Activated naive CD4-positive, alpha-beta T cell treated with anti-CD3 and anti-CD28 coated beads, Interleukin-2, amount 50 U/mL, for 72 hours (primary cell): Measurements from ENCODE around the gene ASTN2. TPM values are rescaled to one million over a fixed set of nuclear protein-coding genes. Genes with fewer than 3 reads are reported as not detected.
"Not testable (repeated sequence)": the region's sequence is repeated elsewhere in the genome, so short reads cannot be mapped to it uniquely, and the experiment has no call there.

Source experiments
- ATAC-seq, 2 donors: fragments of 150-1000 bp; cut with Tn5 transposase; 2 replicates each; pipeline ENCODE4 v1.10.0; 2021; ENCODE audit warnings: mild to moderate bottlenecking in 2 of 2, moderate library complexity in 2 of 2
- DNase-seq, 2 donors: peaks; one replicate each; pipeline ENCODE4 v3.0.0; 2021 to 2022; ENCODE audit warnings: low spot score in 2 of 2
- H3K27ac Mint-ChIP-seq, 2 donors: one replicate each; pipeline ENCODE4 v1.8.0; 2022; ENCODE audit warnings: mild to moderate bottlenecking in 2 of 2, mixed read lengths in 2 of 2
- H3K36me3 Mint-ChIP-seq, 2 donors: one replicate each; pipeline ENCODE4 v1.8.0; 2022; ENCODE audit warnings: mixed read lengths in 2 of 2
- H3K9me3 Mint-ChIP-seq, 2 donors: one replicate each; pipeline ENCODE4 v1.8.0; 2022; ENCODE audit warnings: mixed read lengths in 2 of 2
- total RNA-seq, 2 donors: library from RNA; stranded (reverse); gene quantifications; one replicate each; pipeline ENCODE4 v1.2.3, GENCODE V29; 2022

The ASTN2 gene
- total RNA-seq, 2 donors from 2014 or later, result 4.5 to 5.4 TPM

- Mint-ChIP-seq H3K36me3 (peaks cover 0 to 13% of the 10 kb centered on the region in 2 donors), H3K9me3 (peaks cover 17 to 32% of the 10 kb centered on the region in 2 donors), H3K27ac (no peak overlapping the region)
These were observed 517.7 kb downstream of the ASTN2 start for GRCh38 chr9:116897201-116897600.

GRCh38 chr9:116895961-116896360 is 518.9 kb downstream of the ASTN2 start:
- H3K9me3 Mint-ChIP-seq, result peaks cover 17 to 31% of the 10 kb centered on the region in 2 donors
- DNase-seq, result no peak
- no peak for ATAC-seq
- no peak overlapping the region for H3K27ac Mint-ChIP-seq
- H3K36me3 Mint-ChIP-seq, result peaks cover 0 to 13% of the 10 kb centered on the region in 2 donors

More at GRCh38 chr9:116897201-116897600, 517.7 kb downstream of the ASTN2 start:
- ATAC-seq (no peak), DNase-seq (no peak)

- peaks cover 4 to 12% of the 10 kb centered on the region in 2 donors for H3K9me3 Mint-ChIP-seq
- no peaks in the 10 kb centered on the region for H3K36me3 Mint-ChIP-seq
- no peak overlapping the region for H3K27ac Mint-ChIP-seq
- ATAC-seq (no peak), DNase-seq (no peak)
These were observed 523.4 kb downstream of the ASTN2 start for GRCh38 chr9:116891424-116891823.

DNA sequence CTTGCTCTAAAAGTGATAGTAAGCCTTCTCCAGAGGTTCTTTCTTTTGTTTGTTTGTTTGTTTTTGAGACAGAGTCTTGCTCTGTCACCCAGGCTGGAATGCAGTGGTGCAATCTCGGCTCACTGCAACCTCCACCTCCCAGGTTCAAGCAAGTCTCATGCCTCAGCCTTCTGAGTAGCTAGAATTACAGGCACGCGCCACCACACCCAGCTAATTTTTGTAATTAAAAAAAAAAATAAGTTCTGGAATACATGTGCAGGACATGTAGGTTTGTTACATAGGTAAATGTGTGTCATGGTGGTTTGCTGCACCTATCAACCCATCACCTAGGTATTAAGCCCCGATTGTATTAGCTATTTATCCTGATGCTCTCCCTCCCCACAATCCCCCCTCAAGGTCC is 526.4 kb downstream of the ASTN2 start:
- H3K36me3 Mint-ChIP-seq, ATAC-seq, DNase-seq, H3K9me3 Mint-ChIP-seq, H3K27ac Mint-ChIP-seq: not testable (repeated sequence)

- Mint-ChIP-seq H3K9me3 (peaks cover 0 to 5% of the 10 kb centered on the region in 2 donors), H3K27ac (no peak overlapping the region), H3K36me3 (no peaks in the 10 kb centered on the region)
- DNase-seq (no peak), ATAC-seq (no peak)
These were observed 526.8 kb downstream of the ASTN2 start for GRCh38 chr9:116888066-116888465.

- peaks cover 9 to 10% of the 10 kb centered on the region in 2 donors for H3K9me3 Mint-ChIP-seq
- DNase-seq (no peak), ATAC-seq (no peak)
- peaks cover 0 to 8% of the 10 kb centered on the region in 2 donors for H3K36me3 Mint-ChIP-seq
- no peak overlapping the region for H3K27ac Mint-ChIP-seq
These were observed 531.2 kb downstream of the ASTN2 start for GRCh38 chr9:116883676-116884075.

DNA sequence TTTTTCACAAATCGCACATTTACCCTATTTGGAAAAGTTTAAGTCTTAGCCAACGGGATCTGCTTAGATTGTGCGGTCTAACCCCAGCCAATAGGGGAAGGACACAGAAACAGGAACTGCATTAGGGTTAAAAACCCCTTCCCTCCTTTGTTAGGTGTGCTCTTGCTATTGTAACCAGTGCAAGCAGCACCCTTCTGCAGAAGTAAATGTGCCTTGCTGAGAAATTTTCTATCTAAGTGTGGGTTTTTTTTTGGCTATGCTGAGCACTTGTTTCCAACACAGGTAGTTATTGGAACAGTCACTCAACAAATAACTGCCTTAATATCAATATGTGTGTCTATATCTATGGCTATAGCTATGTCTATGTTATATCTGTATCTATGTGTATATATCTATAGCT is 537.8 kb downstream of the ASTN2 start:
- peaks cover 27 to 29% of the 10 kb centered on the region in 2 donors for H3K9me3 Mint-ChIP-seq
- DNase-seq (no peak), ATAC-seq (no peak)
- H3K36me3 Mint-ChIP-seq, result peaks cover 16 to 17% of the 10 kb centered on the region in 2 donors
- no peak overlapping the region for H3K27ac Mint-ChIP-seq

GRCh38 chr9:116875576-116875975 is 539.3 kb downstream of the ASTN2 start:
- H3K9me3 Mint-ChIP-seq, result peaks cover 23 to 25% of the 10 kb centered on the region in 2 donors
- peaks cover 16 to 17% of the 10 kb centered on the region in 2 donors for H3K36me3 Mint-ChIP-seq
- no peak for ATAC-seq
- no peak overlapping the region for H3K27ac Mint-ChIP-seq
- DNase-seq, result no peak

- peaks cover 14 to 16% of the 10 kb centered on the region in 2 donors for H3K36me3 Mint-ChIP-seq
- H3K27ac Mint-ChIP-seq, result no peak overlapping the region
- no peak for ATAC-seq
- peaks cover 21 to 24% of the 10 kb centered on the region in 2 donors for H3K9me3 Mint-ChIP-seq
- no peak for DNase-seq
These were observed 540.6 kb downstream of the ASTN2 start for GRCh38 chr9:116873937-116874914.

DNA sequence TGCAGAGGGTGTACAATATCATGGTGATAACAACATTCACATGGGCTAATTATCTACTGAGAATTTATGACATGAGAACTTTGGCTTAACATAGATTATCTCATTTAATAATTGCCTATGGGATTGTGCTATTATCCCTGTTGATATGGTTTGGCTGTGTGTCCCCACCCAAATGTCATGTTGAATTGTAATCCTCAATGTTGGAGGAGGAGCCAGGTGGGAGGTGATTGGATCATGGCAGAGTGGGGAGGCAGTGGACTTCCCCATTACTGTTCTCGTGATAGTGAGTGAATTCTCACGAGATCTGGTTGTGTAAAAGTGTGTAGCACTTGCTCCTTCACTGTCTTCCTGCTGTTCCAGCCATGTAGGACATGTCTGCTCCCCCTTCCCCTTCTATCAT is 541.4 kb downstream of the ASTN2 start:
- Mint-ChIP-seq H3K36me3 (peaks cover 9 to 16% of the 10 kb centered on the region in 2 donors), H3K27ac (no peak overlapping the region), H3K9me3 (peaks cover 18 to 24% of the 10 kb centered on the region in 2 donors)
- ATAC-seq (no peak), DNase-seq (no peak)

GRCh38 chr9:116870566-116870965 is 544.3 kb downstream of the ASTN2 start:
- Mint-ChIP-seq H3K9me3 (peaks cover 5 to 12% of the 10 kb centered on the region in 2 donors), H3K36me3 (no peaks in the 10 kb centered on the region), H3K27ac (no peak overlapping the region)
- ATAC-seq (no peak), DNase-seq (no peak)

DNA sequence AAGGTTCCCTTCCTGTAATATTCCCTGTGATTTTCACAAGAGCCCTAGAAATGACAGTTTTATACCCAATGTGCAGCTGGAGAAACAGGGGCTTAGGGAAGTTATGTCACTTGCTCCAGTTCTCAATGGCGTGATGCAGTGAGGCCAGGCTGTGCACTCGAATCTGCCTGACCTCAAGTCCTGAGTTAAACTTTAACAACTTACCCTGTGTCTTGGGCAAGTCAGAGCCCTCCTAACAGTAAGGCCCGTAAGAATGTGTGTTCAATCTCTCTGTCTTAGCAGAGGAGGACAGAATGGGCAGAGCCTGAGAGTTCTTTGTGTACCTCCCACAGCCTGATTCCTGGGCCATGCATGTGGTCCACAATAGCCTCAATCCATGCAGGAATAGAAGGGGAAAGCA is 546.7 kb downstream of the ASTN2 start:
- ATAC-seq (no peak), DNase-seq (no peak)
- Mint-ChIP-seq H3K36me3 (no peaks in the 10 kb centered on the region), H3K9me3 (peaks cover 0 to 9% of the 10 kb centered on the region in 2 donors), H3K27ac (no peak overlapping the region)

DNA sequence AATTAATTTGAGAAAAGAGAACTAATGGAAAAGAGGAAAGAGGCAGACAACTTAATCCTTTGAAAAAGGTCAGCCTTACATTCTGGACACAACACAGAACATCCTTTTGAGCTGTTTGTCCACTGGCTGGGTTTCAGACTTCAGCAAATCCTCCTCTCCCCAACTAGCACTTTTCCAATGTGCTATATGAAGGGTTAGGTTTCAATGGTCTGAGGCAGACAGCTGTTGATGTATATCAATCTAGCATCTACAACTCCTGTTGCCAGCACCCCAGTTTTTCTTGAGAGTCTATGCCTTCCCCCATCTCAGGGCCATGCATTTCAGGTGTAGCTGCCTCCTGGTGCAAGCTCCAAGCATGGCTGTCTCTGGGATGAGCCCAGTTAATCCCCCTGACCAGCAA is 553.5 kb downstream of the ASTN2 start:
- DNase-seq (no peak), ATAC-seq (no peak)
- Mint-ChIP-seq H3K27ac (no peak overlapping the region), H3K9me3 (no peaks in the 10 kb centered on the region), H3K36me3 (no peaks in the 10 kb centered on the region)

DNA sequence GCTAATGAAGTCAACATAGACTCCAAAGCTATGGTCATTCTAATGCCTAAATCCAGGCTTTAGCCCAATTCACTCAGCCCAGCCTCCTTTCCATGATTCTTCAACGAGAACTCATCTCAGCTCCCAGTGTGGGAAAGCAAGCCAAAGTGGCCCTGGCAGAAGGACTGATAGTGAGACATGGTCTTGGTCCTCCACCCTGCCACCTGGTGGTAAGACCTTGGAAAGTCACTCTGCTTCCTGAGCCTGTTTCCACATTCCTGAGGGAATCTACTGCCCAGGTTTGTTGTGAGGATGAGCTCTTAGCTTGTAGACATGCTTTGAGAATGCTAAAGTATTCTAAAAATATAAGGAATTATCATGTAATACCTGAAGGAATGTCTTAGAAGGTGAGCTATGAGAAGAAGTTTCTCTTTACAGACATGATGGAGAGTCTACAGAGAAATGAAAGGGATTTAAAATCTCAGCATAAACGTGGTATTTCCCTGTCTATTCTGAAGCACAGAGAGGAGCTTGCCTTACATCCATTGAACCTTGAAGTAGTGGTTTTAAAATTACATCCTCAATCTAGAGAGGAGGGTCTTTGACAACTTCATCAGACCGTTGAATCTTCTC is 554.2 kb downstream of the ASTN2 start:
- H3K36me3 Mint-ChIP-seq, result no peaks in the 10 kb centered on the region
- no peaks in the 10 kb centered on the region for H3K9me3 Mint-ChIP-seq
- H3K27ac Mint-ChIP-seq, result no peak overlapping the region
- ATAC-seq (peak in 1 of 2 donors; percentile 37), DNase-seq (peak in 1 of 2 donors; percentile 13)

DNA sequence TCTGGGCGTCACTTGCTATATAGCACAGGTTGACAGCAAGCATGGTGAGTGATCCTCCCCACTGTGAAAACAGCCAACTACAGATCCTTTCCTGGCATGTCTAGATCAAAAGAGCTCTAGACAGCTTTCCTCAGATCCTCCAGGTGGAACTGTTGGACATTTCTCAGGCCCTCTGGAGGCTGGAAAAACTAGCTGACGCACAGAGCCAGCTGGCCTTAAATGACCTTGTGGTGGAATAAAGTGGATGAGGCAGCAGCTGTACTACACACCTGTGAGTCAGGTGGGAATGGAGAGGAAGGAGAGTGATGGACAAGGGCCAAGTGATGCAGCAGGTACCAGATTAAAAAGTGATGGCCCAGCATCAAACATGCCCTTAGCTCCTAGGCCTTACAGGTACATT is 555.1 kb downstream of the ASTN2 start:
- DNase-seq (no peak), ATAC-seq (no peak)
- Mint-ChIP-seq H3K9me3 (no peaks in the 10 kb centered on the region), H3K36me3 (no peaks in the 10 kb centered on the region), H3K27ac (no peak overlapping the region)

DNA sequence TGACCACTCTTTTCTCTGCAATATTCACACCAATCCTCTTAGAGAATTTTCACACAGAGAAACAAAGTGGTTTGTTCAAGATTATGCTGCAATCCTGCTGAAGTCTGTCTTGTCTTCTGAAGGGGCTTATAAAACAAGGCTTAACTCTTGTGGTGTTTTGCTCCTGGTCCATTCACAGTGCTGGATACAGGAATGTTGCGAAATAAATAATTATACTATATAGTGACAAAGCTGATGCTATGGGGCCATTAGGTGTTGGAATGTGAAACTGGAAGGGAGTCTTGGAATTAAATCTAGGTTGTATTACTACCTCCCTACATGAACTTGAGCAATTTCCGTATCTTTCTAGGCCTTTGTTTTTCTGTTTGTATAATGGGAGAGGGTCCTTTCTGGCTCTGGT is 557.5 kb downstream of the ASTN2 start:
- Mint-ChIP-seq H3K9me3 (no peaks in the 10 kb centered on the region), H3K36me3 (no peaks in the 10 kb centered on the region), H3K27ac (no peak overlapping the region)
- ATAC-seq (no peak), DNase-seq (no peak)

DNA sequence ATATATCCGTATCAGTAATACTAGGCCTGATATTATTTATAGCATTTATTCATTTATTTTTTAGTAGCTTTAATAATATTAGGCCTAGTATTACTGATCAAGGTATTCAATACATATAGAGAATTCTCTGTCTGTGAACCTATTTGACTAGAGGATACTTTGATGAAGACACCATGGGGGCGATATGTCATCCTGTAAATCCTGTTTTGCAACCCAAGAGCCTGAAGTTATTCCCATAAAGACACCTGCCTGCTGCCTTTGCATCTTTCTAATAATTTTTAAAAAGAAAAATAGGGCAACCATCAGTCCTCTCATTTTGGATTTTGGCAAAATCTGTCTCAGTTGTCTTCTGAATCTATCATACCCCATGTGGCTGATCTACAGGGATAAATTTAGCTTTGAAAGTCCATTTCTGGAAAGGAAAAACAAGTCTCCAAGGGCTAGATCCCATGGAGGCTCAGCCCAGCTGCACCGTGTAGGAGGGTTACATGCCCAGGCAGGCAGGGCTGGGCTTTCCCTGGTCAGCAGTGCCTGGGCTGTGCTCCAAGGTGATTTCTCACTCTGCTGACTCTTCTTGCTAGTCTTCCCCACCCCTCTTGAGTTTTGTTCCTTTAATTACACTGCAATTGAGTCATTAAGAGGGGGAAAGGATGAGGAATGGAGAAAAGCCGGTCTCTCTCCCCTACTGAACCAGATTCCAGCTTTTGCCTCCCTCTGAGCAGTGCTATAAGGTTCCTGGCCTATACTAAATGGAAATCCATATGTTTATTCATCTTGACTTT is 558.8 kb downstream of the ASTN2 start:
- Mint-ChIP-seq H3K9me3 (no peaks in the 10 kb centered on the region), H3K36me3 (no peaks in the 10 kb centered on the region), H3K27ac (no peak overlapping the region)
- no peak for ATAC-seq
- DNase-seq, result no peak
